Uterus (tissue), 2 donors: ENCODE data around the gene LAYN.

Experiments used
- POLR2A ChIP-seq, 2 donors: fragments of 450-650 bp; IDR thresholded peaks; one replicate each; pipeline ENCODE4 v1.6.1; 2016; ENCODE audit warnings: antibody characterized with exemption in 2 of 2, mild to moderate bottlenecking in 1 of 2, moderate library complexity in 1 of 2
- TF ChIP-seq, protein P1 (sequence below), 4 experiments: fragments of 200-600 bp in 2 of 4; fragments of 450-650 bp in 2 of 4; sonication (generic) in 2 of 4; IDR thresholded peaks; one replicate each; pipeline ENCODE4 v1.5.1; 2016 to 2019; ENCODE audit warnings: antibody characterized with exemption in 4 of 4, mild to moderate bottlenecking in 2 of 4, moderate library complexity in 1 of 4

GRCh38 chr11:111589886-111590499 lies 49.5 kb downstream of the LAYN start:
- no peak for TF ChIP-seq POLR2A (IDR thresholded peaks at IDR 0.05)
- TF ChIP-seq, protein P1, sequence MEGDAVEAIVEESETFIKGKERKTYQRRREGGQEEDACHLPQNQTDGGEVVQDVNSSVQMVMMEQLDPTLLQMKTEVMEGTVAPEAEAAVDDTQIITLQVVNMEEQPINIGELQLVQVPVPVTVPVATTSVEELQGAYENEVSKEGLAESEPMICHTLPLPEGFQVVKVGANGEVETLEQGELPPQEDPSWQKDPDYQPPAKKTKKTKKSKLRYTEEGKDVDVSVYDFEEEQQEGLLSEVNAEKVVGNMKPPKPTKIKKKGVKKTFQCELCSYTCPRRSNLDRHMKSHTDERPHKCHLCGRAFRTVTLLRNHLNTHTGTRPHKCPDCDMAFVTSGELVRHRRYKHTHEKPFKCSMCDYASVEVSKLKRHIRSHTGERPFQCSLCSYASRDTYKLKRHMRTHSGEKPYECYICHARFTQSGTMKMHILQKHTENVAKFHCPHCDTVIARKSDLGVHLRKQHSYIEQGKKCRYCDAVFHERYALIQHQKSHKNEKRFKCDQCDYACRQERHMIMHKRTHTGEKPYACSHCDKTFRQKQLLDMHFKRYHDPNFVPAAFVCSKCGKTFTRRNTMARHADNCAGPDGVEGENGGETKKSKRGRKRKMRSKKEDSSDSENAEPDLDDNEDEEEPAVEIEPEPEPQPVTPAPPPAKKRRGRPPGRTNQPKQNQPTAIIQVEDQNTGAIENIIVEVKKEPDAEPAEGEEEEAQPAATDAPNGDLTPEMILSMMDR (IDR thresholded peaks at IDR 0.05), result no peak
